B cell (primary cell): ENCODE data around the gene TFPT. TPM values are rescaled to one million over a fixed set of nuclear protein-coding genes. Genes with fewer than 3 reads are reported as not detected.

Source experiments
- ATAC-seq: fragments of 200-7000 bp; cut with Tn5 transposase; one replicate; pipeline ENCODE4 v1.10.0; 2021; ENCODE audit warnings: low read depth, mild to moderate bottlenecking, moderate number of reproducible peaks, moderate library complexity
- CTCF ChIA-PET: fragments of 350-600 bp; sonication (Branson Sonifier 250); formaldehyde crosslinking; loops from one replicate; lab custom pipeline; 2021; ENCODE audit warnings: antibody characterized with exemption, inconsistent platforms; lab: Charles Lee
- POLR2A ChIA-PET: fragments of 350-600 bp; sonication (Branson Sonifier 250); formaldehyde crosslinking; loops from one replicate; lab custom pipeline; 2021; ENCODE audit warnings: antibody characterized with exemption; lab: Charles Lee
- DNase-seq: peaks from one replicate; pipeline ENCODE4 v3.0.0; 2013
- H2AFZ ChIP-seq: 2 replicates; pipeline ENCODE4 v1.6.1; 2012; ENCODE audit warnings: mild to moderate bottlenecking, low read depth, low read length; ENCODE audit not compliant: insufficient read depth, poor library complexity, severe bottlenecking
- H3K27ac ChIP-seq, 2 donors: 1 replicate in 1 of 2; 2 replicates in 1 of 2; pipeline ENCODE4 v1.5.1; 2012 to 2013; ENCODE audit warnings: low read length in 2 of 2, mild to moderate bottlenecking in 2 of 2, moderate library complexity in 1 of 2
- H3K27me3 ChIP-seq, 4 experiments: fragments of 200-600 bp in 1 of 4; sonication (generic) in 1 of 4; replicated peaks in 1 of 4; 1 replicate in 2 of 4; 2 replicates in 2 of 4; pipeline versions ENCODE4 v1.6.1 to v1.7.0; 2013 to 2016; ENCODE audit warnings: low read length in 3 of 4, mild to moderate bottlenecking in 2 of 4, mixed read lengths in 1 of 4, moderate library complexity in 1 of 4; ENCODE audit not compliant: insufficient read depth in 4 of 4, control insufficient read depth in 3 of 4; ENCODE audit errors: control extremely low read depth in 1 of 4
- H3K36me3 ChIP-seq, 2 experiments: replicated peaks in 1 of 2; 1 replicate in 1 of 2; 2 replicates in 1 of 2; pipeline versions ENCODE4 v1.6.1 to v1.7.1; 2013; ENCODE audit warnings: low read length in 1 of 2; ENCODE audit not compliant: insufficient read depth in 2 of 2, control insufficient read depth in 1 of 2; ENCODE audit errors: control extremely low read depth in 1 of 2, extremely low read depth in 1 of 2
- H3K4me1 ChIP-seq, 2 donors: fragments of 200-600 bp in 1 of 2; sonication (generic) in 1 of 2; 1 replicate in 1 of 2; 2 replicates in 1 of 2; pipeline versions ENCODE4 v1.5.1 to v1.6.1; 2013 to 2017; ENCODE audit warnings: low read length in 2 of 2; ENCODE audit not compliant: control insufficient read depth in 2 of 2, insufficient read depth in 2 of 2
- H3K4me2 ChIP-seq: replicated peaks from 2 replicates; pipeline ENCODE3; 2012; ENCODE audit warnings: mild to moderate bottlenecking, low read depth, low read length; ENCODE audit not compliant: poor library complexity, severe bottlenecking
- H3K4me3 ChIP-seq, 5 experiments: fragments of 200-600 bp in 1 of 5; sonication (generic) in 1 of 5; 1 replicate in 3 of 5; 2 replicates in 2 of 5; pipeline versions ENCODE4 v1.5.1 to v1.7.0; 2011 to 2016; ENCODE audit warnings: low read length in 4 of 5, mild to moderate bottlenecking in 4 of 5, low read depth in 2 of 5, control low read depth in 1 of 5, moderate library complexity in 1 of 5; ENCODE audit not compliant: insufficient read depth in 1 of 5; ENCODE audit errors: control extremely low read depth in 1 of 5, extremely low read depth in 1 of 5
- H3K79me2 ChIP-seq: fragments of 200-600 bp; sonication (generic); one replicate; pipeline ENCODE4 v1.6.0; 2016; ENCODE audit warnings: low read length; ENCODE audit not compliant: control insufficient read depth, insufficient read depth
- H3K9ac ChIP-seq: fragments of 200-600 bp; sonication (generic); 2 replicates; pipeline ENCODE4 v1.6.1; 2017; ENCODE audit warnings: mild to moderate bottlenecking, low read length, moderate library complexity
- H3K9me3 ChIP-seq, 3 donors: one replicate each; pipeline versions ENCODE4 v1.6.1 to v1.7.1; 2013; ENCODE audit warnings: low read length in 2 of 3; ENCODE audit not compliant: control insufficient read depth in 2 of 3, insufficient read depth in 1 of 3; ENCODE audit errors: control extremely low read depth in 1 of 3
- H4K20me1 ChIP-seq: 2 replicates; pipeline ENCODE4 v1.6.0; 2012; ENCODE audit warnings: mild to moderate bottlenecking, low read length; ENCODE audit not compliant: insufficient read depth, control insufficient read depth, poor library complexity, severe bottlenecking
- H3K27ac Mint-ChIP-seq: one replicate; pipeline ENCODE4 v1.8.0; 2021; ENCODE audit warnings: mixed read lengths
- H3K27me3 Mint-ChIP-seq: one replicate; pipeline ENCODE4 v1.8.0; 2021; ENCODE audit warnings: mixed read lengths
- H3K4me1 Mint-ChIP-seq: one replicate; pipeline ENCODE4 v1.8.0; 2021; ENCODE audit warnings: mixed read lengths
- H3K4me3 Mint-ChIP-seq: one replicate; pipeline ENCODE4 v1.8.0; 2021; ENCODE audit warnings: mixed read lengths
- H3K9me3 Mint-ChIP-seq: one replicate; pipeline ENCODE4 v1.8.0; 2022; ENCODE audit warnings: mixed read lengths; ENCODE audit not compliant: insufficient read depth
- EZH2 ChIP-seq: IDR thresholded peaks from 2 replicates; pipeline ENCODE4 v1.6.1; 2012; ENCODE audit warnings: borderline replicate concordance, low read depth, mild to moderate bottlenecking, moderate library complexity, low read length; ENCODE audit not compliant: insufficient read depth, poor library complexity, severe bottlenecking
- WGBS: methylation state at CpG from one replicate; pipeline ENCODE4 v1.1.5; 2013; ENCODE audit warnings: missing lambda C conversion rate; ENCODE audit not compliant: insufficient coverage; 5-methylcytosine and 5-hydroxymethylcytosine counted together
- intact Hi-C: fragments of 100-400 bp; cut with micrococcal nuclease; formaldehyde crosslinking; loops from one replicate; pipeline ENCODE4 v1.10.0; 2022
- polyA plus RNA-seq: library from polyadenylated mRNA; depleted of rRNA; stranded (reverse); fragments of >200 nt; gene quantifications from 2 replicates; pipeline ENCODE4 v1.2.3, GENCODE V29; 2012
- total RNA-seq, 2 donors: library from RNA; stranded (reverse); fragments of 120-200 nt in 1 of 2; gene quantifications; 1 replicate in 1 of 2; 2 replicates in 1 of 2; pipeline versions ENCODE4 v1.2.3 to v1.2.4, GENCODE V29; 2013 to 2022
- TF ChIP-seq, protein P1 (sequence below): fragments of 200-600 bp; IDR thresholded peaks from one replicate; pipeline ENCODE4 v1.8.0; 2022; ENCODE audit warnings: antibody characterized with exemption, mild to moderate bottlenecking

Gene TFPT
- total and polyA plus RNA-seq, 2 donors (not counting 1 experiment from before 2014, with no cell fraction given): 8.4 to 12.7 TPM

DNA sequence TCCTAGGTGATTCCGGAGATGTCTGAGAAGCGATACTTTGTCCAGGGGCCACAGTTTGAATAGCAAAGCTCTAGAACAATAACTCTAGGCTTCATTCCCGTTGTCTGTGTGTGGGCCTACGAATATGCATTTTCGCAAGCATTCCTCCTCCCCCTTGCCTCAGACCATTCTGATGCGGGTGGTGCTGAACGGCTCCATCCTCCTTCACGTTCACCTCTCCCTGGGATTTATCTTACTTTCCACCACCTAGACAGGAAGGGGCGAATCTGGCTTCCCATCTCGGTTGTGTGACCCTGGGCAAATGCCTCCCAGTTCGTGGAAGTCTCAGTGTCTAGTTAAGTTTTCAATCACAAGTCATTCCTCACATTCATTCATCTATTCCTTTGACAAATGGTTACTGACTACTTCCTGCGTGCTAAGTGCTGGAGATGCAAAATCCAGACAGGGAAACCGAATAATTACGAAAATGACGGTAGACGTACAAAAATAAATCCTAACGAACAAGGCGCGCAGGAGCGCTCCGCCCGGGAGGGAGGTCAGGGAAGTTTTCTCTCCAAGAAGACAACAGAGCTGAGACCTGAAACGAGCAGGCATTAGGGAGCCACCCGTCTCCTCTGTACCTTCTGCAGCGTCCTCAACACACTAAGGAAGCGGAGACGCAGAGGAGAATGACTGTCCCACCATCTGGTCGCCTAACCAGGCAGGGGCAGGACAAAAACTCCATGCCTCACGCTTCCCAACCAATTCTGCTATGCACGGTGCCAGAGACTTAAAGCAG lies 20.8 kb upstream of the TFPT start:
- Histone ChIP-seq H3K4me2 (peak overlapping the region; percentile 82), H3K4me3 (peak overlapping the region; percentile 9 to 65 (median 48)), H3K27me3 (peaks cover 0 to 13% (median 2%) of the 10 kb centered on the region in 4 experiments), H3K9ac (peak overlapping the region; percentile 61), H3K79me2 (peaks cover 37% of the 10 kb centered on the region), H3K9me3 (no peaks in the 10 kb centered on the region), H3K36me3 (peaks cover 0 to 11% of the 10 kb centered on the region in 2 experiments), H3K27ac (peak overlapping the region; percentile 4 to 15), H3K4me1 (peaks cover 24 to 32% of the 10 kb centered on the region in 2 donors), H4K20me1 (peaks cover 34% of the 10 kb centered on the region), H2AFZ (peak overlapping the region; percentile 81)
- H3K9me3 Mint-ChIP-seq: no peaks in the 10 kb centered on the region
- ChIA-PET POLR2A (interaction anchor here (0.8 to 1.8 kb wide), 7 partner anchors 16 to 1518 kb away, joined by 3 to 25 read pairs (median 5); partner anchors contain the start of genes LENG1, MBOAT7, NDUFA3 and PRPF31), CTCF (interaction anchor here (1.1 to 2.0 kb wide), 5 partner anchors 21 to 940 kb away, joined by 3 to 7 read pairs (median 5); partner anchors contain the start of genes LENG1, PRPF31 and TFPT)
- H3K27ac Mint-ChIP-seq: peak overlapping the region; percentile 89
- intact Hi-C loops: no loop called here
- 6% methylated on average over 29 of the region's 30 CpGs for WGBS
- DNase-seq: peak; percentile 43
- H3K27me3 Mint-ChIP-seq: peaks cover 4% of the 10 kb centered on the region
- H3K4me1 Mint-ChIP-seq: peaks cover 41% of the 10 kb centered on the region
- H3K4me3 Mint-ChIP-seq: peak overlapping the region; percentile 89
- ATAC-seq: no peak
- TF ChIP-seq EZH2: no peak
- TF ChIP-seq, protein P1, sequence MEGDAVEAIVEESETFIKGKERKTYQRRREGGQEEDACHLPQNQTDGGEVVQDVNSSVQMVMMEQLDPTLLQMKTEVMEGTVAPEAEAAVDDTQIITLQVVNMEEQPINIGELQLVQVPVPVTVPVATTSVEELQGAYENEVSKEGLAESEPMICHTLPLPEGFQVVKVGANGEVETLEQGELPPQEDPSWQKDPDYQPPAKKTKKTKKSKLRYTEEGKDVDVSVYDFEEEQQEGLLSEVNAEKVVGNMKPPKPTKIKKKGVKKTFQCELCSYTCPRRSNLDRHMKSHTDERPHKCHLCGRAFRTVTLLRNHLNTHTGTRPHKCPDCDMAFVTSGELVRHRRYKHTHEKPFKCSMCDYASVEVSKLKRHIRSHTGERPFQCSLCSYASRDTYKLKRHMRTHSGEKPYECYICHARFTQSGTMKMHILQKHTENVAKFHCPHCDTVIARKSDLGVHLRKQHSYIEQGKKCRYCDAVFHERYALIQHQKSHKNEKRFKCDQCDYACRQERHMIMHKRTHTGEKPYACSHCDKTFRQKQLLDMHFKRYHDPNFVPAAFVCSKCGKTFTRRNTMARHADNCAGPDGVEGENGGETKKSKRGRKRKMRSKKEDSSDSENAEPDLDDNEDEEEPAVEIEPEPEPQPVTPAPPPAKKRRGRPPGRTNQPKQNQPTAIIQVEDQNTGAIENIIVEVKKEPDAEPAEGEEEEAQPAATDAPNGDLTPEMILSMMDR: no peak

DNA sequence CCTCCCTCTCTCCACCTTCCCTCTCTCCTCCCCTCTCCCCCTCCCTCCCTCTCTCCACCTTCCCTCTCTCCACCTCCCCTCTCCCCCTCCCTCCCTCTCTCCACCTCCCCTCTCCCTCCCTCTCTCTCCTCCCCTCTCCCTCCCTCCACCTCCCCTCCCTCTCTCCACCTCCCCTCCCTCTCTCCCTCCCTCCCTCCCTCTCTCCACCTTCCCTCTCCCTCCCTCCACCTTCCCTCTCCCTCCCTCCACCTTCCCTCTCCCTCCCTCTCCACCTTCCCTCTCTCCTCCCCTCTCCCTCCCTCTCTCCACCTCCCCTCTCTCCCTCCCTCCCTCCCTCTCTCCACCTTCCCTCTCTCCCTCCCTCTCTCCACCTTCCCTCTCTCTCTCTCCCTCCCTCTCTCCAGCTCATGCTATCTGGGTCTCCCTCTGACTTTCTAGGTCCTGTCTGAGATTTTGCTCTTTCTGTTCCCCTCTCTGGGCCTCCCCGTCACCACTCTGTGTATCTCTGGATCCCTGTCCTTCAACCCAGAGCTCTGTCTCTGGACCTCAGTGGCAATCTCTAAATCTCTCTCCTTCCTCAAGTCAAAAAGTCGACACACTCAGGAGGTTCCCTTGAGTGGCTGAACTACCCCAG lies 18.6 kb upstream of the TFPT start:
- H3K36me3 ChIP-seq: peaks cover 1 to 11% of the 10 kb centered on the region in 2 experiments
- H3K9me3 ChIP-seq: no peaks in the 10 kb centered on the region
- H3K4me1 ChIP-seq: peaks cover 15 to 20% of the 10 kb centered on the region in 2 donors
- no peak overlapping the region for H3K9ac ChIP-seq
- CTCF ChIA-PET: no interaction called here
- no peak for TF ChIP-seq EZH2
- TF ChIP-seq, protein P1: no peak
- peaks cover 22% of the 10 kb centered on the region for H3K4me1 Mint-ChIP-seq
- no peak overlapping the region for H3K4me3 ChIP-seq
- POLR2A ChIA-PET: no interaction called here
- no peak for DNase-seq
- H4K20me1 ChIP-seq: peaks cover 12% of the 10 kb centered on the region
- H3K4me3 Mint-ChIP-seq: no peak overlapping the region
- intact Hi-C loops: no loop called here
- H3K9me3 Mint-ChIP-seq: no peaks in the 10 kb centered on the region
- no peak overlapping the region for H2AFZ ChIP-seq
- H3K27ac ChIP-seq: no peak overlapping the region
- 88% methylated on average over 2 of the region's 2 CpGs for WGBS
- peaks cover 4% of the 10 kb centered on the region for H3K27me3 Mint-ChIP-seq
- no peak overlapping the region for H3K4me2 ChIP-seq
- peaks cover 0 to 13% (median 2%) of the 10 kb centered on the region in 4 experiments for H3K27me3 ChIP-seq
- no peak for ATAC-seq
- H3K27ac Mint-ChIP-seq: no peak overlapping the region
- H3K79me2 ChIP-seq: peaks cover 15% of the 10 kb centered on the region
